Esophagus squamous epithelium (tissue), 5 donors: ENCODE data around the gene CTF1. TPM values are rescaled to one million over a fixed set of nuclear protein-coding genes. Genes with fewer than 3 reads are reported as not detected.
A peak's percentile ranks its signal among the peaks of the same experiment; 100 is the strongest.

ENCODE experiments used
- DNase-seq: peaks from one replicate; lab custom pipeline; 2025; lab: John Stamatoyannopoulos, UW
- H3K27ac ChIP-seq, 4 donors: fragments of 200-600 bp; sonication (generic); one replicate each; pipeline ENCODE4 v1.5.1; 2016 to 2019; ENCODE audit warnings: mild to moderate bottlenecking in 1 of 4
- H3K27me3 ChIP-seq, 4 donors: fragments of 200-600 bp; sonication (generic); 1 replicate in 3 of 4; 2 replicates in 1 of 4; pipeline versions ENCODE4 v1.5.1 to v1.6.0; 2017 to 2021; ENCODE audit warnings: antibody characterized with exemption in 1 of 4
- H3K36me3 ChIP-seq, 3 donors: fragments of 200-600 bp; sonication (generic); one replicate each; pipeline ENCODE4 v1.5.1; 2016 to 2019
- H3K4me1 ChIP-seq, 3 donors: fragments of 200-600 bp; sonication (generic); one replicate each; pipeline ENCODE4 v1.5.1; 2017 to 2019
- H3K4me3 ChIP-seq, 4 donors: fragments of 200-600 bp; sonication (generic); 1 replicate in 3 of 4; 2 replicates in 1 of 4; pipeline ENCODE4 v1.5.1; 2016 to 2019; ENCODE audit warnings: mild to moderate bottlenecking in 2 of 4, moderate library complexity in 1 of 4
- H3K9me3 ChIP-seq, 3 donors: fragments of 200-600 bp; sonication (generic); one replicate each; pipeline ENCODE4 v1.5.1; 2016 to 2019
- CTCF ChIP-seq, 6 experiments: fragments of 450-650 bp in 4 of 6; fragments of 200-600 bp in 2 of 6; sonication (generic) in 2 of 6; IDR thresholded peaks; one replicate each; pipeline ENCODE4 v1.5.1; 2016 to 2019; ENCODE audit warnings: antibody characterized with exemption in 6 of 6, mild to moderate bottlenecking in 4 of 6, moderate library complexity in 4 of 6
- POLR2A ChIP-seq, 4 donors: fragments of 450-650 bp; IDR thresholded peaks; one replicate each; pipeline ENCODE4 v1.6.1; 2017; ENCODE audit warnings: antibody characterized with exemption in 4 of 4, mild to moderate bottlenecking in 4 of 4, moderate library complexity in 3 of 4
- WGBS, 2 donors: methylation state at CpG; one replicate each; pipeline ENCODE4 v1.1.5; 2018; 5-methylcytosine and 5-hydroxymethylcytosine counted together
- intact Hi-C: fragments of 100-400 bp; cut with DNase I; formaldehyde crosslinking; loops from one replicate; pipeline ENCODE4 v1.15.0; 2022
- total RNA-seq, 4 donors: library from RNA; depleted of rRNA; stranded (reverse); fragments of >200 nt; gene quantifications; one replicate each; pipeline ENCODE4 v1.1.0, GENCODE V29; 2016
- donor health status: DM: yes; HTN: yes; CAD: no.

The CTF1 gene
- total RNA-seq, 4 donors from 2014 or later = 0.53 to 3.6 (median 1.8) TPM

DNA sequence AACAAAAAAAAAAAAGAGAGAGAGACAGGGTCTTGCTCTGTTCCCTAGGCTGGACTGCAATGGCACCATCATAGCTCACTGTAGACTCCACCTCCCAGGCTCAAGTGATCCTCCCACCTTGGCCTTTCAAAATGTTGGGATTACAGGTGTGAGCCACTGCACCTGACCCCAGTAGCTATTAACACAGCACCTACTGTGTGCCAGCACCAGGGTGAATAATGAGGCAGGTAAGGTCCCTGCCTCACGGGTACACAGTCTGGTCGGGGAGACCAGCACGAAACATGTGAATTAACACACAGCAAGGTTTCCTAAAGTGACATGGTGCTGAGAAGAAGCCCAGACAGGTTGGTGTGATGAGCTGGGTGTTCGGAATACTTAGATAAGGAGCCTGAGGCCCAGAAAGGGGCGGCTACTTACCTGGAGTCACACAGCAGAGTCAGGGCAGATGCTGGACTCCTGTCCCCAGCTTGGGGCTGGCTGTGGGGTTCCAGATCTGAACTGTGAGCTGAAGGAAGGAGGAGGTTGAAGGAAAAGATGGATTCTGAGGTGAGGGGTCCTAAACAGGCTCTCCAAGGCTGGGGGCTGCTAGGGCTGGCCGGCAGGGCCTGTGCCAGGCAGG, 16.5 kb downstream of the CTF1 start:
- Histone ChIP-seq H3K4me1 (peaks cover 0 to 13% (median 4%) of the 10 kb centered on the region in 3 donors), H3K27me3 (no peaks in the 10 kb centered on the region), H3K9me3 (no peaks in the 10 kb centered on the region), H3K27ac (no peak overlapping the region), H3K4me3 (no peak overlapping the region), H3K36me3 (no peaks in the 10 kb centered on the region)
- DNase-seq = no peak
- 83 to 92% methylated on average over 4 to 6 of the region's 6 CpGs for WGBS, 2 donors
- no peak for TF ChIP-seq POLR2A (IDR thresholded peaks at IDR 0.05)
- TF ChIP-seq CTCF (IDR thresholded peaks at IDR 0.05) = no peak
- intact Hi-C loops = no loop called here

GRCh38 chr16:30914830-30915229, 18.4 kb downstream of the CTF1 start:
- TF ChIP-seq CTCF (IDR thresholded peaks at IDR 0.05) (no peak), POLR2A (IDR thresholded peaks at IDR 0.05) (no peak)

GRCh38 chr16:30918614-30919013, 22.2 kb downstream of the CTF1 start:
- H3K4me3 ChIP-seq = no peak overlapping the region
- WGBS, 2 donors = 82 to 88% methylated on average over 1 of the region's 1 CpG
- H3K36me3 ChIP-seq = no peaks in the 10 kb centered on the region
- H3K27me3 ChIP-seq = no peaks in the 10 kb centered on the region
- peaks cover 0 to 12% (median 3%) of the 10 kb centered on the region in 3 donors for H3K4me1 ChIP-seq
- DNase-seq = no peak
- no peaks in the 10 kb centered on the region for H3K9me3 ChIP-seq
- H3K27ac ChIP-seq = no peak overlapping the region
- TF ChIP-seq POLR2A (IDR thresholded peaks at IDR 0.05) (no peak), CTCF (IDR thresholded peaks at IDR 0.05) (no peak)
- intact Hi-C loops = no loop called here

More at GRCh38 chr16:30914830-30915229, 18.4 kb downstream of the CTF1 start:
- no peaks in the 10 kb centered on the region for H3K27me3 ChIP-seq
- H3K4me1 ChIP-seq = peaks cover 0 to 13% (median 4%) of the 10 kb centered on the region in 3 donors
- H3K9me3 ChIP-seq = no peaks in the 10 kb centered on the region
- WGBS, 2 donors = 80% methylated on average over 1 of the region's 3 CpGs
- no peak for DNase-seq
- intact Hi-C loops = no loop called here
- no peaks in the 10 kb centered on the region for H3K36me3 ChIP-seq
- no peak overlapping the region for H3K4me3 ChIP-seq
- no peak overlapping the region for H3K27ac ChIP-seq

- peaks cover 0 to 3% (median 0%) of the 10 kb centered on the region in 3 donors for H3K36me3 ChIP-seq
- intact Hi-C loops = loop anchor here (5.0 kb wide), 1 partner anchor 79 kb away; no protein-coding TSS in a partner anchor
- TF ChIP-seq POLR2A (IDR thresholded peaks at IDR 0.05) = no peak
- no peak for TF ChIP-seq CTCF (IDR thresholded peaks at IDR 0.05)
- no peak for DNase-seq
- H3K27ac ChIP-seq = peak overlapping the region in 2 of 4 donors; percentile 95 to 96
- H3K4me1 ChIP-seq = peaks cover 14 to 35% (median 18%) of the 10 kb centered on the region in 3 donors
- no peaks in the 10 kb centered on the region for H3K27me3 ChIP-seq
- 61 to 75% methylated on average over 2 of the region's 2 CpGs for WGBS, 2 donors
- no peak overlapping the region for H3K4me3 ChIP-seq
- H3K9me3 ChIP-seq = no peaks in the 10 kb centered on the region
Measured at GRCh38 chr16:30920891-30921290, 24.5 kb downstream of the CTF1 start.

DNA sequence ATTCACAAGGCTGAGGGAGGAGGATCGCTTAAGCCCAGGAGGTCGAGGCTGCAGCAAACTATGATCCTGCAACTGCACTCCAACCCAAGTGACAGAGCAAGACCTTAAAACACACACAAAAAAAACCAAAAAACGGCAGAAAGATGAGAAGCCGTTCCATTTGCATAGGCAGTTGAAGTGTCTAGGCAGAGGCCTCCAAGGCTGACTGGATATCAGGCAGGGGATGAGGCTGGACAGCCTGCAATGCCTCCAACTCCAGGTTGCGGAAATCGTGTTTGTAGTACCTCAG, 25.0 kb downstream of the CTF1 start:
- no peak for TF ChIP-seq POLR2A (IDR thresholded peaks at IDR 0.05)
- TF ChIP-seq CTCF (IDR thresholded peaks at IDR 0.05) = no peak
- WGBS, 2 donors = 22 to 24% methylated on average over 6 of the region's 6 CpGs
- H3K36me3 ChIP-seq = peaks cover 0 to 8% (median 0%) of the 10 kb centered on the region in 3 donors
- H3K4me1 ChIP-seq = peaks cover 14 to 40% (median 18%) of the 10 kb centered on the region in 3 donors
- H3K4me3 ChIP-seq = peak overlapping the region; percentile 44 to 87 (median 76)
- peak overlapping the region; percentile 88 to 96 (median 94) for H3K27ac ChIP-seq
- H3K9me3 ChIP-seq = no peaks in the 10 kb centered on the region
- intact Hi-C loops = loop anchor here (5.0 kb wide), 1 partner anchor 79 kb away; no protein-coding TSS in a partner anchor
- no peak for DNase-seq
- no peaks in the 10 kb centered on the region for H3K27me3 ChIP-seq
